GM21367 (cell line): ENCODE results near the gene LNX2.

Source experiments
- ATAC-seq: cut with Tn5 transposase; IDR thresholded peaks from one replicate; pipeline ENCODE4 v1.9.1; 2021; ENCODE audit not compliant: unreplicated experiment

The LNX2 gene

GRCh38 chr13:27617881-27618321 is 2.4 kb downstream of the LNX2 start:
- no peak for ATAC-seq

DNA sequence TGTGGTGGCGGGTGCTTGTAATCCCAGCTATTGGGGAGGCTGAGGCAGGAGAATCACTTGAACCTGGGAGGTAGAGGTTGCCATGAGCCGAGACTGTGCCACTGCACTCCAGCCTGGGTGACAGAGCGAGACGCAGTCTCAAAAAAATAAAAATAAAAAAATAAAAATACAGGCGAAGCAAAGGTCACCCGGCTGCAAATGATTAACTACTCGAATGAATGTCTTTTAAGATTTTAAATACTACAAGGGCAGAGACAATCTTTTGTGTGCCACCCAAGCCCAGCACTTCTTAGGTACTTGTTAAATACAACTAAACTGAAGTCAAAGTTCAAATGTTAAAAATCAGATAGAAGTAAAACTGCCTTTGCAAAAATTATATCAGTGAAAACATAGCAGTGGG is 6.7 kb downstream of the LNX2 start:
- ATAC-seq: no peak

DNA sequence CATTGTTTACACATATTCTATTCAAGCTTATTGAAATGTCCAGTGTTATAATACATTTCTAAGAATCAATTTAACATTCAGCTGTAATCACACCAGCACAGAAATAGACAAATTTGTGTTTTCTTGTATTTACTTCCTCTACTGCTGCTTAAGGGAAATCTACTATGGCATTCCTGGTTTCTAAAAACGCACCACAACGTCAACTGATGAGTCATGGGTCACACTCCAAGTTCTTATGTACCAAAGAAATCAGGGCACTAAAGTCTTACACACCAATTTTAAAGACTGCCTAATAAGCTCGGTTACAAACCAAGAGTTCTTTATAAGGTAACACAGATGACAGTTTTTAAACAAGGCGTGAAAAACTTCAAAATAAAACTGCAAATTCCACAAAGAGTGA is 13.2 kb downstream of the LNX2 start:
- ATAC-seq: no peak

DNA sequence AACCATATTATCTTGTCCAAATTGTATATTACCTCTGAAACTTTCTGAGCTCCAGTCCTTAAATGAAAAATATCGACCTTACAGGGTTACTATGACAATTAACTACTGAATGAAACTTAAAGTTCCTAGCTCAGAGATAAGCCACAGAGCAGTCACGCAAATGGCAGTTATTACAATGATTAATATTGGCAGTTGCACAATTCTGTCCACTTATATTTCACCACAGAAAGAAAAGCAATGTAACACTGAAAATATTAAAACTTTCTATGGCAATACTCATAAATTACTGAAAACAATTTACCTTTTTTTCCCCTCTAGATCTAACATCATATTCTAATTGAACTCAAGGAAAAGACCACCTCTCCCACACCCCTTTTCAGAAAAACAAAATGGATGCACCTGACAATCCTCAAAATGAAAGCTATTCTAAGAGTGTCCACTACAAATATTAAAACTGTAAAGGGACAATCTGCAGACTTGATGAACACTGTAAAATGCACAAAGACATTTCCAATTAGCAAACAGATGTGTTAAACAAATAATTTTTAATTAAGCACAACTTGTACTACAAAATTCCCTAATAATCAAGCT is 14.6 kb downstream of the LNX2 start:
- ATAC-seq: no peak

- no peak for ATAC-seq
Observed at GRCh38 chr13:27605099-27605498, 15.2 kb downstream of the LNX2 start.

DNA sequence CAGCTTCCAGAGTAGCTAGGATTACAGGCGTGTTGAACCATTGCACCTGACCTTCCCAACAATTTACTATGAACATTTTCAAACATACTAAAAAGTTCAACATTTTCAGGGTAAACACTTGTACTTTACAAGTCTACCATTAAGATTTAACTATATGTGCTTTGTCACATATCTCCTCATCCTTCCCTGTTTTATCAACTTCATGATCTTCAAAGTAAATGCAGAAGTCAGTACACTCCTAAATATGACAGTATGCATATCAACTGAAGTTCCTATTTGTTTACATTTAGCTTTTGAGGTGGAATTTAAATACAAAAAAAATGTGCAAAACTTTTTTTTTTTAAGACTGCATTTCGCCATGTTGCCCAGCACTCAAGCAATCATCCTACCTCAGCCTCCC is 18.5 kb downstream of the LNX2 start:
- no peak for ATAC-seq

DNA sequence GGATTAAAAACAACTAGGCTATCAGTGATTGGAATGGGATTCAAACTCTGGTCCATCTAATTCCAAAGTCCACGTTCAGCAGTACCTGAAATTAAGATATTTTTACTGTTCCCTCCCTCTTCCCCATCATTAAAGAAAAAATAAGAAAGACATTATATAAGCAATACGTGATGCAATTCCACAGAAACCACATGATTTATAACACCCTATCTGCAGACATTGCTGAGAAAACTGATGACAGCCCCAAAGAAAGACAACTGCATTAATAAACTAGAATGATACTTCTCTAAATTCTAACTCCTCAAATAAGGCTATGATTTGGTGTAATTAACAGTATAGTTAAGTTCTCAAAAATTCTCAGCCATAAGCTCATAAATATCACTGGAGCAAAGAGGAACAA is 19.1 kb downstream of the LNX2 start:
- ATAC-seq: no peak

- ATAC-seq: no peak
Observed at GRCh38 chr13:27600711-27601110, 19.6 kb downstream of the LNX2 start.

- no peak for ATAC-seq
Observed at GRCh38 chr13:27599845-27600553, 20.3 kb downstream of the LNX2 start.

- ATAC-seq: no peak
Observed at GRCh38 chr13:27599096-27599495, 21.2 kb downstream of the LNX2 start.

GRCh38 chr13:27595055-27595811 is 25.1 kb downstream of the LNX2 start:
- ATAC-seq: no peak

GRCh38 chr13:27593267-27593666 is 27.1 kb downstream of the LNX2 start:
- ATAC-seq: no peak

DNA sequence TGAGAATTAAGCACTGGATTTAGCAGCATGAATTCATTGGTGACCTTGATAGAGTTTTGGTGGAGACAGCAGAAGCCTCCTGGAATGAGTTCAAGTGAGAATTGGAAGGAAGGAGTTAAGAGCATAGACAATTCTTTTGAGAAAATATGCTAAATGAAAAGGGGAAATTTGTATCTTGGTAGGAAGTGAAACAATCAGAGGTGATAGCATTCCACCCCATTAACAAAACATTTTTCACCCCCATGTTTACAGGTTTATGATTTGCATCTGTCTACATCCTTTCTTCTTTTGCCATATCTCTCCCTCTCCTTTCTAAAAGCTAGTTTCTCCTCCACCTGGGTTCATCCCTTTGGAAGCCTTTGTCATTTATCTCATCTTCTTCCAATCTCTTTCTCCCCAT is 27.5 kb downstream of the LNX2 start:
- ATAC-seq: no peak

DNA sequence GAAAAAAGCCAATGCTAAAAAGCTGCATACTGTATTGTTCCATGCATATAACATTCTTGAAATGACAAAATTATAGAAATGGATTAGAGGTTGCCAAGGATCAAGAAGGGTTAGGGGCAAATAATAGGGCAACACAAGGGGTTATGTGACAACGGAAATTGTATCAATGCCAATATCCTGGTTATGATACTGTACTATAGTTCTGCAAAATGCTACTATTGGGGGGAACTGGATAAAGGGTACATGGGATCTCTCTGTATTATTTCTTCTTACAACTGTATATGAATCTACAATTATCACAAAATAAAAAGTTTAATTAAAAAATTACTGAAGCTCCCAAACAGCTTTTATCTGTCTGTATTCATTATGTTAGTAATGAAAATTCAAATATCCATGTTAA is 31.9 kb downstream of the LNX2 start:
- no peak for ATAC-seq

GRCh38 chr13:27587095-27587746 is 33.1 kb downstream of the LNX2 start:
- no peak for ATAC-seq

DNA sequence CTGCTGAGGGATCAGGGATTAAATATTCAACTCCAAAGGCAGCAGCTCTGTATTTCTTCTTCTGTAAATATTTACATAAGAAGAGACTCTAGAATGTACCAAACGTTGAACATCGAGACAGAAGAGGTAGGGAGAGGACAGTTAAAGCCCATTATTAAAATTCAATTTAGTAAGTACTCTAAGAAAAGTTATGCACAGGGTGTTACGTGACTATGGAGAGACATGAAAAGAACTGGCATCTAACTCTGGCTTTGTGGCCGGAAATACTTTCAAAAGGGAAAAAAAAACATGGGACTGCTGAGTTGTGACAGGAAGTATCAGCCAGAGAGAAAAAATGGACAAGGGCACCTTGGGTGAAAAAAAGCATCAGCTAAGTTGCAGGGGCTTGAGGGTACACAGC is 36.7 kb downstream of the LNX2 start:
- ATAC-seq: no peak

- no peak for ATAC-seq
Observed at GRCh38 chr13:27578121-27579030, 42.0 kb downstream of the LNX2 start.

- ATAC-seq: no peak
Observed at GRCh38 chr13:27574661-27575060, 45.7 kb downstream of the LNX2 start.

GRCh38 chr13:27573265-27573664 is 47.1 kb downstream of the LNX2 start:
- no peak for ATAC-seq

- no peak for ATAC-seq
Observed at GRCh38 chr13:27572234-27572901, 48.0 kb downstream of the LNX2 start.
